GM23338 (cell line): ENCODE results near the gene GAB1. TPM values are rescaled to one million over a fixed set of nuclear protein-coding genes. Genes with fewer than 3 reads are reported as not detected.

Experiments
- ATAC-seq: fragments of 200-7000 bp; cut with Tn5 transposase; 3 replicates; pipeline ENCODE4 v1.9.1; 2020
- DNase-seq: peaks from one replicate; pipeline ENCODE4 v3.0.0-alpha.2; 2015; ENCODE audit warnings: low spot score
- H2AFZ ChIP-seq: fragments of 200-600 bp; sonication (generic); 2 replicates; pipeline ENCODE4 v1.8.0; 2016; ENCODE audit warnings: antibody characterized with exemption, mild to moderate bottlenecking, moderate library complexity
- H3F3A ChIP-seq: fragments of 200-600 bp; sonication (generic); replicated peaks from 2 replicates; pipeline ENCODE4 v1.8.0; 2017; ENCODE audit warnings: antibody characterized with exemption, mixed run types, low read depth
- H3K27ac ChIP-seq: fragments of 200-600 bp; sonication (generic); 2 replicates; pipeline ENCODE4 v1.6.1; 2016; ENCODE audit warnings: low read depth
- H3K27me3 ChIP-seq: fragments of 200-600 bp; sonication (generic); 2 replicates; pipeline ENCODE4 v1.8.0; 2016; ENCODE audit warnings: mild to moderate bottlenecking, mixed run types, moderate library complexity; ENCODE audit not compliant: insufficient read depth
- H3K36me3 ChIP-seq: fragments of 200-600 bp; sonication (generic); 2 replicates; pipeline ENCODE4 v1.8.0; 2016; ENCODE audit warnings: mild to moderate bottlenecking; ENCODE audit not compliant: insufficient read depth
- H3K4me1 ChIP-seq: fragments of 200-600 bp; sonication (generic); 2 replicates; pipeline ENCODE4 v1.8.0; 2016; ENCODE audit warnings: mild to moderate bottlenecking, moderate library complexity; ENCODE audit not compliant: insufficient read depth
- H3K4me2 ChIP-seq: fragments of 200-600 bp; sonication (generic); 2 replicates; pipeline ENCODE4 v1.7.1; 2017; ENCODE audit warnings: mixed run types
- H3K4me3 ChIP-seq: fragments of 200-600 bp; sonication (generic); 2 replicates; pipeline ENCODE4 v1.6.1; 2016; ENCODE audit warnings: mixed run types
- H3K79me2 ChIP-seq: fragments of 200-600 bp; sonication (generic); replicated peaks from 2 replicates; pipeline ENCODE4 v1.8.0; 2017; ENCODE audit warnings: mild to moderate bottlenecking; ENCODE audit not compliant: insufficient read depth
- H3K9me2 ChIP-seq: fragments of 200-600 bp; sonication (generic); 2 replicates; pipeline ENCODE4 v1.8.0; 2017; ENCODE audit not compliant: insufficient read depth
- H4K20me1 ChIP-seq: fragments of 200-600 bp; sonication (generic); replicated peaks from 2 replicates; pipeline ENCODE4 v1.8.0; 2017; ENCODE audit warnings: mild to moderate bottlenecking; ENCODE audit not compliant: insufficient read depth
- H3K27ac Mint-ChIP-seq: 2 replicates; pipeline ENCODE4 v1.8.0; 2020; ENCODE audit warnings: inconsistent platforms, mild to moderate bottlenecking, moderate library complexity, mixed read lengths
- H3K27me3 Mint-ChIP-seq: 3 replicates; pipeline ENCODE4 v1.8.0; 2022; ENCODE audit warnings: low read depth, mild to moderate bottlenecking, moderate library complexity, mixed read lengths, inconsistent platforms; ENCODE audit not compliant: insufficient read depth, poor library complexity
- H3K36me3 Mint-ChIP-seq: 3 replicates; pipeline ENCODE4 v1.8.0; 2021; ENCODE audit warnings: low read depth, mild to moderate bottlenecking, inconsistent platforms, moderate library complexity, mixed read lengths
- H3K4me1 Mint-ChIP-seq: 3 replicates; pipeline ENCODE4 v1.8.0; 2020; ENCODE audit warnings: mild to moderate bottlenecking, inconsistent platforms, mixed read lengths
- H3K4me3 Mint-ChIP-seq: 3 replicates; pipeline ENCODE4 v1.8.0; 2021; ENCODE audit warnings: moderate library complexity, mild to moderate bottlenecking, inconsistent platforms, mixed read lengths
- H3K9me3 Mint-ChIP-seq: 3 replicates; pipeline ENCODE4 v1.8.0; 2020; ENCODE audit warnings: moderate library complexity, mild to moderate bottlenecking, inconsistent platforms, mixed read lengths
- ETS1 ChIP-seq: IDR thresholded peaks from 2 replicates; pipeline ENCODE4 v1.6.1; 2016; ENCODE audit warnings: antibody characterized with exemption
- EZH2 ChIP-seq: fragments of 200-600 bp; sonication (generic); IDR thresholded peaks from one replicate; pipeline ENCODE4 v1.8.0; 2017; ENCODE audit warnings: antibody characterized with exemption, mild to moderate bottlenecking, low read depth; ENCODE audit not compliant: unreplicated experiment
- JUNB ChIP-seq: IDR thresholded peaks from one replicate; pipeline ENCODE4 v1.6.1; 2016; ENCODE audit warnings: antibody characterized with exemption; ENCODE audit not compliant: unreplicated experiment
- NANOG ChIP-seq: IDR thresholded peaks from 2 replicates; pipeline ENCODE4 v1.6.1; 2016; ENCODE audit warnings: antibody characterized with exemption, borderline replicate concordance
- POLR2AphosphoS5 ChIP-seq: IDR thresholded peaks from 2 replicates; pipeline ENCODE4 v1.6.1; 2016; ENCODE audit warnings: antibody characterized with exemption, low read depth
- STAT1 ChIP-seq: IDR thresholded peaks from one replicate; pipeline ENCODE4 v1.6.1; 2016; ENCODE audit warnings: antibody characterized with exemption; ENCODE audit not compliant: unreplicated experiment
- ZNF331 ChIP-seq: fragments of 250-450 bp; sonication (Bioruptor Pico); IDR thresholded peaks from 2 replicates; pipeline ENCODE4 v1.5.0; 2020; ENCODE audit warnings: low read depth, mild to moderate bottlenecking, moderate library complexity
- polyA plus RNA-seq: library from polyadenylated mRNA; unstranded; fragments of >200 nt; fragmentation: Nextera tagmentation; extraction: Ambion mirVana; gene quantifications from 2 replicates; pipeline ENCODE4 v1.2.1, GENCODE V29; 2016
- total RNA-seq: library from RNA; depleted of rRNA; stranded (reverse); fragments of >200 nt; shearing (Covaris generic); gene quantifications from 2 replicates; pipeline ENCODE4 v1.2.3, GENCODE V29; 2014
- TF ChIP-seq, protein P1 (sequence below): fragments of 250-450 bp; sonication (Bioruptor Pico); IDR thresholded peaks from 2 replicates; pipeline ENCODE4 v1.5.0; 2020; ENCODE audit warnings: mild to moderate bottlenecking, moderate library complexity

Gene GAB1
- total and polyA plus RNA-seq, 2 experiments from 2014 or later: 4.0 to 18.4 TPM

GRCh38 chr4:143353797-143354196 lies 17.1 kb downstream of the GAB1 start (continued):
- TF ChIP-seq, protein P1, sequence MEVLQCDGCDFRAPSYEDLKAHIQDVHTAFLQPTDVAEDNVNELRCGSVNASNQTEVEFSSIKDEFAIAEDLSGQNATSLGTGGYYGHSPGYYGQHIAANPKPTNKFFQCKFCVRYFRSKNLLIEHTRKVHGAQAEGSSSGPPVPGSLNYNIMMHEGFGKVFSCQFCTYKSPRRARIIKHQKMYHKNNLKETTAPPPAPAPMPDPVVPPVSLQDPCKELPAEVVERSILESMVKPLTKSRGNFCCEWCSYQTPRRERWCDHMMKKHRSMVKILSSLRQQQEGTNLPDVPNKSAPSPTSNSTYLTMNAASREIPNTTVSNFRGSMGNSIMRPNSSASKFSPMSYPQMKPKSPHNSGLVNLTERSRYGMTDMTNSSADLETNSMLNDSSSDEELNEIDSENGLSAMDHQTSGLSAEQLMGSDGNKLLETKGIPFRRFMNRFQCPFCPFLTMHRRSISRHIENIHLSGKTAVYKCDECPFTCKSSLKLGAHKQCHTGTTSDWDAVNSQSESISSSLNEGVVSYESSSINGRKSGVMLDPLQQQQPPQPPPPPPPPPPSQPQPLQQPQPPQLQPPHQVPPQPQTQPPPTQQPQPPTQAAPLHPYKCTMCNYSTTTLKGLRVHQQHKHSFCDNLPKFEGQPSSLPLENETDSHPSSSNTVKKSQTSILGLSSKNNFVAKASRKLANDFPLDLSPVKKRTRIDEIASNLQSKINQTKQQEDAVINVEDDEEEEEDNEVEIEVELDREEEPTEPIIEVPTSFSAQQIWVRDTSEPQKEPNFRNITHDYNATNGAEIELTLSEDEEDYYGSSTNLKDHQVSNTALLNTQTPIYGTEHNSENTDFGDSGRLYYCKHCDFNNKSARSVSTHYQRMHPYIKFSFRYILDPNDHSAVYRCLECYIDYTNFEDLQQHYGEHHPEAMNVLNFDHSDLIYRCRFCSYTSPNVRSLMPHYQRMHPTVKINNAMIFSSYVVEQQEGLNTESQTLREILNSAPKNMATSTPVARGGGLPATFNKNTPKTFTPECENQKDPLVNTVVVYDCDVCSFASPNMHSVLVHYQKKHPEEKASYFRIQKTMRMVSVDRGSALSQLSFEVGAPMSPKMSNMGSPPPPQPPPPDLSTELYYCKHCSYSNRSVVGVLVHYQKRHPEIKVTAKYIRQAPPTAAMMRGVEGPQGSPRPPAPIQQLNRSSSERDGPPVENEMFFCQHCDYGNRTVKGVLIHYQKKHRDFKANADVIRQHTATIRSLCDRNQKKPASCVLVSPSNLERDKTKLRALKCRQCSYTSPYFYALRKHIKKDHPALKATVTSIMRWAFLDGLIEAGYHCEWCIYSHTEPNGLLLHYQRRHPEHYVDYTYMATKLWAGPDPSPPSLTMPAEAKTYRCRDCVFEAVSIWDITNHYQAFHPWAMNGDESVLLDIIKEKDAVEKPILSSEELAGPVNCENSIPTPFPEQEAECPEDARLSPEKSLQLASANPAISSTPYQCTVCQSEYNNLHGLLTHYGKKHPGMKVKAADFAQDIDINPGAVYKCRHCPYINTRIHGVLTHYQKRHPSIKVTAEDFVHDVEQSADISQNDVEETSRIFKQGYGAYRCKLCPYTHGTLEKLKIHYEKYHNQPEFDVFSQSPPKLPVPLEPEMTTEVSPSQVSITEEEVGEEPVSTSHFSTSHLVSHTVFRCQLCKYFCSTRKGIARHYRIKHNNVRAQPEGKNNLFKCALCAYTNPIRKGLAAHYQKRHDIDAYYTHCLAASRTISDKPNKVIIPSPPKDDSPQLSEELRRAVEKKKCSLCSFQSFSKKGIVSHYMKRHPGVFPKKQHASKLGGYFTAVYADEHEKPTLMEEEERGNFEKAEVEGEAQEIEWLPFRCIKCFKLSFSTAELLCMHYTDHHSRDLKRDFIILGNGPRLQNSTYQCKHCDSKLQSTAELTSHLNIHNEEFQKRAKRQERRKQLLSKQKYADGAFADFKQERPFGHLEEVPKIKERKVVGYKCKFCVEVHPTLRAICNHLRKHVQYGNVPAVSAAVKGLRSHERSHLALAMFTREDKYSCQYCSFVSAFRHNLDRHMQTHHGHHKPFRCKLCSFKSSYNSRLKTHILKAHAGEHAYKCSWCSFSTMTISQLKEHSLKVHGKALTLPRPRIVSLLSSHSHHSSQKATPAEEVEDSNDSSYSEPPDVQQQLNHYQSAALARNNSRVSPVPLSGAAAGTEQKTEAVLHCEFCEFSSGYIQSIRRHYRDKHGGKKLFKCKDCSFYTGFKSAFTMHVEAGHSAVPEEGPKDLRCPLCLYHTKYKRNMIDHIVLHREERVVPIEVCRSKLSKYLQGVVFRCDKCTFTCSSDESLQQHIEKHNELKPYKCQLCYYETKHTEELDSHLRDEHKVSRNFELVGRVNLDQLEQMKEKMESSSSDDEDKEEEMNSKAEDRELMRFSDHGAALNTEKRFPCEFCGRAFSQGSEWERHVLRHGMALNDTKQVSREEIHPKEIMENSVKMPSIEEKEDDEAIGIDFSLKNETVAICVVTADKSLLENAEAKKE (CRISPR knock-in tag): no peak
- TF ChIP-seq ETS1: no peak
- TF ChIP-seq NANOG: no peak
- TF ChIP-seq JUNB: no peak
- TF ChIP-seq POLR2AphosphoS5: no peak
- no peak for TF ChIP-seq STAT1

- H4K20me1 ChIP-seq: no peaks in the 10 kb centered on the region; the same call in 1 of the 2 replicates
- H3K27ac Mint-ChIP-seq: peak overlapping the region; percentile 96
- H3K4me3 Mint-ChIP-seq: peak overlapping the region; percentile 51; the same call in 1 of the 3 replicates
- H3K27ac ChIP-seq: peak overlapping the region; percentile 91
- H3K36me3 ChIP-seq: no peaks in the 10 kb centered on the region
- no peaks in the 10 kb centered on the region; the same call in 2 of the 3 replicates for H3K9me3 Mint-ChIP-seq
- no peak overlapping the region for H2AFZ ChIP-seq
- H3K27me3 Mint-ChIP-seq: peaks cover 3% of the 10 kb centered on the region
- peaks cover 82% of the 10 kb centered on the region for H3K4me1 ChIP-seq
- H3K4me3 ChIP-seq: peak overlapping the region; percentile 20
- peak overlapping the region; percentile 65 for H3K4me2 ChIP-seq
- no peaks in the 10 kb centered on the region for H3K36me3 Mint-ChIP-seq
- ATAC-seq: no peak; the same call in 2 of the 3 replicates
- H3K79me2 ChIP-seq: peaks cover 60% of the 10 kb centered on the region
- no peaks in the 10 kb centered on the region for H3K27me3 ChIP-seq
- no peak for DNase-seq
- peaks cover 84% of the 10 kb centered on the region for H3K4me1 Mint-ChIP-seq
- TF ChIP-seq EZH2 (no peak), ZNF331 (no peak)
- TF ChIP-seq, protein P1 (CRISPR knock-in tag): no peak
- H3F3A ChIP-seq: no peaks in the 10 kb centered on the region
- no peaks in the 10 kb centered on the region for H3K9me2 ChIP-seq
Measured at GRCh38 chr4:143354990-143355389, 18.3 kb downstream of the GAB1 start.
